CD8-positive, alpha-beta memory T cell (primary cell): ENCODE data around the gene RIMS1. TPM values are rescaled to one million over a fixed set of nuclear protein-coding genes. Genes with fewer than 3 reads are reported as not detected.

Source experiments
- CTCF ChIA-PET: fragments of 350-600 bp; sonication (Branson Sonifier 250); formaldehyde crosslinking; loops from one replicate; lab custom pipeline; 2021; ENCODE audit warnings: antibody characterized with exemption; lab: Charles Lee
- POLR2A ChIA-PET: fragments of 350-600 bp; sonication (Branson Sonifier 250); formaldehyde crosslinking; loops from one replicate; lab custom pipeline; 2021; ENCODE audit warnings: antibody characterized with exemption; lab: Charles Lee
- DNase-seq, 5 donors: peaks; one replicate each; pipeline versions ENCODE4 v3.0.0 to v3.0.0-alpha.2; 2020 to 2022; ENCODE audit warnings: mixed read lengths in 1 of 5
- H3K27ac ChIP-seq: one replicate; pipeline ENCODE4 v1.7.0; 2013; ENCODE audit warnings: low read depth, mild to moderate bottlenecking, low read length, moderate library complexity
- H3K27me3 ChIP-seq: 2 replicates; pipeline ENCODE4 v1.7.0; 2013; ENCODE audit warnings: low read length, mild to moderate bottlenecking; ENCODE audit not compliant: insufficient read depth, poor library complexity, severe bottlenecking
- H3K36me3 ChIP-seq: 2 replicates; pipeline ENCODE4 v1.7.0; 2013; ENCODE audit warnings: mild to moderate bottlenecking, low read length, moderate library complexity; ENCODE audit not compliant: insufficient read depth
- H3K4me1 ChIP-seq: 2 replicates; pipeline ENCODE4 v1.7.0; 2013; ENCODE audit warnings: mild to moderate bottlenecking, low read length, moderate library complexity; ENCODE audit not compliant: insufficient read depth
- H3K4me3 ChIP-seq: 2 replicates; pipeline ENCODE4 v1.7.0; 2013; ENCODE audit warnings: mild to moderate bottlenecking, low read length
- H3K9me3 ChIP-seq: 2 replicates; pipeline ENCODE4 v1.7.0; 2013; ENCODE audit warnings: mild to moderate bottlenecking, low read length
- H3K27ac Mint-ChIP-seq, 8 donors: one replicate each; pipeline ENCODE4 v1.8.0; 2020 to 2021; ENCODE audit warnings: mixed read lengths in 8 of 8, mild to moderate bottlenecking in 6 of 8, inconsistent platforms in 3 of 8, moderate library complexity in 3 of 8
- H3K27me3 Mint-ChIP-seq, 2 donors: one replicate each; pipeline ENCODE4 v1.8.0; 2020 to 2021; ENCODE audit warnings: mixed read lengths in 2 of 2, mild to moderate bottlenecking in 1 of 2, moderate library complexity in 1 of 2
- H3K36me3 Mint-ChIP-seq, 3 donors: one replicate each; pipeline ENCODE4 v1.8.0; 2020 to 2021; ENCODE audit warnings: mixed read lengths in 3 of 3, inconsistent platforms in 1 of 3, mild to moderate bottlenecking in 1 of 3
- H3K4me1 Mint-ChIP-seq, 3 donors: one replicate each; pipeline ENCODE4 v1.8.0; 2020 to 2021; ENCODE audit warnings: mixed read lengths in 3 of 3, inconsistent platforms in 1 of 3, mild to moderate bottlenecking in 1 of 3
- H3K4me3 Mint-ChIP-seq, 7 donors: one replicate each; pipeline ENCODE4 v1.8.0; 2020 to 2021; ENCODE audit warnings: mixed read lengths in 7 of 7, mild to moderate bottlenecking in 6 of 7, moderate library complexity in 4 of 7, inconsistent platforms in 2 of 7
- H3K9me3 Mint-ChIP-seq, 5 donors: one replicate each; pipeline ENCODE4 v1.8.0; 2020 to 2022; ENCODE audit warnings: mixed read lengths in 5 of 5, mild to moderate bottlenecking in 3 of 5, moderate library complexity in 2 of 5, inconsistent platforms in 1 of 5
- polyA plus RNA-seq: library from polyadenylated mRNA; unstranded; fragments of 300-500 nt; fragmentation: Illumina TruSeq; gene quantifications from one replicate; pipeline ENCODE4 v1.2.3, GENCODE V29; 2021
- total RNA-seq, 2 experiments: library from RNA; stranded (reverse); gene quantifications; one replicate each; pipeline ENCODE4 v1.2.3, GENCODE V29; 2021

RIMS1 gene
- total and polyA plus RNA-seq, 3 experiments from 2014 or later, result not detected

- Histone ChIP-seq H3K9me3 (no peaks in the 10 kb centered on the region), H3K4me1 (no peaks in the 10 kb centered on the region), H3K4me3 (no peak overlapping the region), H3K36me3 (no peaks in the 10 kb centered on the region), H3K27ac (no peak overlapping the region), H3K27me3 (no peaks in the 10 kb centered on the region)
- peaks cover 0 to 1% (median 0%) of the 10 kb centered on the region in 5 donors for H3K9me3 Mint-ChIP-seq
- ChIA-PET CTCF (no interaction called here), POLR2A (no interaction called here)
- no peak overlapping the region for H3K27ac Mint-ChIP-seq
- no peaks in the 10 kb centered on the region for H3K36me3 Mint-ChIP-seq
- no peak for DNase-seq
- H3K4me3 Mint-ChIP-seq, result no peak overlapping the region
- no peaks in the 10 kb centered on the region for H3K27me3 Mint-ChIP-seq
- H3K4me1 Mint-ChIP-seq, result no peaks in the 10 kb centered on the region
Measured at GRCh38 chr6:72203983-72204382, 317.6 kb downstream of the RIMS1 start.

- H3K4me1 Mint-ChIP-seq, result no peaks in the 10 kb centered on the region
- CTCF ChIA-PET, result no interaction called here
- H3K4me1 ChIP-seq, result no peaks in the 10 kb centered on the region
Measured at GRCh38 chr6:72205500-72205899, 319.1 kb downstream of the RIMS1 start.

GRCh38 chr6:72206606-72207005 is 320.3 kb downstream of the RIMS1 start:
- no peak overlapping the region for H3K27ac ChIP-seq
- no peak for DNase-seq
- H3K36me3 Mint-ChIP-seq, result no peaks in the 10 kb centered on the region
- no peaks in the 10 kb centered on the region for H3K9me3 ChIP-seq
- H3K27ac Mint-ChIP-seq, result no peak overlapping the region
- H3K27me3 ChIP-seq, result no peaks in the 10 kb centered on the region
- POLR2A ChIA-PET, result no interaction called here
- H3K4me3 Mint-ChIP-seq, result no peak overlapping the region
- no peaks in the 10 kb centered on the region for H3K36me3 ChIP-seq
- H3K4me1 Mint-ChIP-seq, result no peaks in the 10 kb centered on the region
- peaks cover 0 to 1% (median 0%) of the 10 kb centered on the region in 5 donors for H3K9me3 Mint-ChIP-seq
- H3K27me3 Mint-ChIP-seq, result no peaks in the 10 kb centered on the region
- H3K4me3 ChIP-seq, result no peak overlapping the region
- H3K4me1 ChIP-seq, result no peaks in the 10 kb centered on the region
- CTCF ChIA-PET, result no interaction called here

More at GRCh38 chr6:72205500-72205899, 319.1 kb downstream of the RIMS1 start:
- H3K4me3 Mint-ChIP-seq, result no peak overlapping the region
- Histone ChIP-seq H3K4me3 (no peak overlapping the region), H3K36me3 (no peaks in the 10 kb centered on the region), H3K27me3 (no peaks in the 10 kb centered on the region), H3K9me3 (no peaks in the 10 kb centered on the region), H3K27ac (no peak overlapping the region)
- peaks cover 0 to 1% (median 0%) of the 10 kb centered on the region in 5 donors for H3K9me3 Mint-ChIP-seq
- no peak for DNase-seq
- no peak overlapping the region for H3K27ac Mint-ChIP-seq
- POLR2A ChIA-PET, result no interaction called here
- no peaks in the 10 kb centered on the region for H3K27me3 Mint-ChIP-seq
- no peaks in the 10 kb centered on the region for H3K36me3 Mint-ChIP-seq

- ChIA-PET POLR2A (no interaction called here), CTCF (no interaction called here)
- Mint-ChIP-seq H3K9me3 (no peaks in the 10 kb centered on the region), H3K4me3 (no peak overlapping the region), H3K36me3 (no peaks in the 10 kb centered on the region), H3K4me1 (no peaks in the 10 kb centered on the region), H3K27me3 (no peaks in the 10 kb centered on the region), H3K27ac (no peak overlapping the region)
- Histone ChIP-seq H3K4me3 (no peak overlapping the region), H3K27me3 (no peaks in the 10 kb centered on the region), H3K4me1 (no peaks in the 10 kb centered on the region), H3K9me3 (no peaks in the 10 kb centered on the region), H3K27ac (no peak overlapping the region), H3K36me3 (no peaks in the 10 kb centered on the region)
- no peak for DNase-seq
Measured at GRCh38 chr6:72212686-72213085, 326.3 kb downstream of the RIMS1 start.

GRCh38 chr6:72213654-72214053 is 327.3 kb downstream of the RIMS1 start:
- Histone ChIP-seq H3K4me1 (no peaks in the 10 kb centered on the region), H3K36me3 (no peaks in the 10 kb centered on the region), H3K9me3 (no peaks in the 10 kb centered on the region), H3K27ac (no peak overlapping the region), H3K4me3 (no peak overlapping the region), H3K27me3 (no peaks in the 10 kb centered on the region)
- H3K9me3 Mint-ChIP-seq, result no peaks in the 10 kb centered on the region
- no peak overlapping the region for H3K27ac Mint-ChIP-seq
- CTCF ChIA-PET, result no interaction called here
- no peaks in the 10 kb centered on the region for H3K27me3 Mint-ChIP-seq
- DNase-seq, result no peak
- H3K4me3 Mint-ChIP-seq, result no peak overlapping the region
- H3K4me1 Mint-ChIP-seq, result no peaks in the 10 kb centered on the region
- POLR2A ChIA-PET, result no interaction called here
- no peaks in the 10 kb centered on the region for H3K36me3 Mint-ChIP-seq

- Histone ChIP-seq H3K4me1 (no peaks in the 10 kb centered on the region), H3K9me3 (no peaks in the 10 kb centered on the region), H3K27ac (no peak overlapping the region), H3K36me3 (no peaks in the 10 kb centered on the region), H3K4me3 (no peak overlapping the region), H3K27me3 (no peaks in the 10 kb centered on the region)
- H3K9me3 Mint-ChIP-seq, result no peaks in the 10 kb centered on the region
- no peak overlapping the region for H3K4me3 Mint-ChIP-seq
- no peak for DNase-seq
- H3K27me3 Mint-ChIP-seq, result no peaks in the 10 kb centered on the region
- no peak overlapping the region for H3K27ac Mint-ChIP-seq
- H3K4me1 Mint-ChIP-seq, result no peaks in the 10 kb centered on the region
- no peaks in the 10 kb centered on the region for H3K36me3 Mint-ChIP-seq
- ChIA-PET POLR2A (no interaction called here), CTCF (no interaction called here)
Measured at GRCh38 chr6:72216222-72217068, 330.1 kb downstream of the RIMS1 start.

- H3K27ac Mint-ChIP-seq, result no peak overlapping the region
- no peaks in the 10 kb centered on the region for H3K36me3 ChIP-seq
- H3K36me3 Mint-ChIP-seq, result no peaks in the 10 kb centered on the region
- H3K4me3 Mint-ChIP-seq, result no peak overlapping the region
- no peaks in the 10 kb centered on the region for H3K27me3 ChIP-seq
- H3K4me1 Mint-ChIP-seq, result no peaks in the 10 kb centered on the region
- no peak for DNase-seq
- H3K27ac ChIP-seq, result no peak overlapping the region
- H3K9me3 Mint-ChIP-seq, result no peaks in the 10 kb centered on the region
- H3K4me1 ChIP-seq, result no peaks in the 10 kb centered on the region
- H3K27me3 Mint-ChIP-seq, result no peaks in the 10 kb centered on the region
- ChIA-PET CTCF (no interaction called here), POLR2A (no interaction called here)
- H3K9me3 ChIP-seq, result no peaks in the 10 kb centered on the region
- no peak overlapping the region for H3K4me3 ChIP-seq
Measured at GRCh38 chr6:72217626-72218025, 331.3 kb downstream of the RIMS1 start.

GRCh38 chr6:72218125-72218524 is 331.8 kb downstream of the RIMS1 start:
- no peak overlapping the region for H3K4me3 Mint-ChIP-seq

More at GRCh38 chr6:72218125-72218524, 331.8 kb downstream of the RIMS1 start:
- H3K27me3 Mint-ChIP-seq, result no peaks in the 10 kb centered on the region
- H3K4me1 Mint-ChIP-seq, result no peaks in the 10 kb centered on the region
- Histone ChIP-seq H3K27ac (no peak overlapping the region), H3K4me1 (no peaks in the 10 kb centered on the region), H3K4me3 (no peak overlapping the region), H3K27me3 (no peaks in the 10 kb centered on the region), H3K9me3 (no peaks in the 10 kb centered on the region), H3K36me3 (no peaks in the 10 kb centered on the region)
- ChIA-PET POLR2A (no interaction called here), CTCF (no interaction called here)
- H3K27ac Mint-ChIP-seq, result no peak overlapping the region
- H3K9me3 Mint-ChIP-seq, result no peaks in the 10 kb centered on the region
- H3K36me3 Mint-ChIP-seq, result no peaks in the 10 kb centered on the region
- DNase-seq, result no peak
